Stimulated activated CD8-positive, alpha-beta memory T cell treated with anti-CD3 and anti-CD28 coated beads, Interleukin-4, amount 100 ng/mL, for 24 hours (primary cell): ENCODE data around the gene PROK2.
A peak's percentile ranks its signal among the peaks of the same experiment; 100 is the strongest.

Source experiments
- DNase-seq: peaks from one replicate; pipeline ENCODE4 v3.0.0-alpha.2; 2020; ENCODE audit warnings: low read depth

PROK2 gene

GRCh38 chr3:71734881-71735280 is 50.1 kb downstream of the PROK2 start:
- DNase-seq: no peak

- DNase-seq: no peak
Observed at GRCh38 chr3:71733319-71733718, 51.6 kb downstream of the PROK2 start.

GRCh38 chr3:71732637-71733036 is 52.3 kb downstream of the PROK2 start:
- no peak for DNase-seq

- no peak for DNase-seq
Observed at GRCh38 chr3:71728632-71729342, 56.2 kb downstream of the PROK2 start.

- no peak for DNase-seq
Observed at GRCh38 chr3:71726146-71726545, 58.8 kb downstream of the PROK2 start.

GRCh38 chr3:71725271-71725991 is 59.5 kb downstream of the PROK2 start, which contains the start of gene EIF4E3:
EIF4E3 (minus strand) TSS chr3:71725402; CDS start chr3:71725367, 35 bp downstream.
- peak; percentile 15 for DNase-seq

- DNase-seq: peak; percentile 22
Observed at GRCh38 chr3:71724584-71725270, 60.2 kb downstream of the PROK2 start.

- DNase-seq: no peak
Observed at GRCh38 chr3:71724171-71724453, 60.8 kb downstream of the PROK2 start.

GRCh38 chr3:71723452-71724170 is 61.3 kb downstream of the PROK2 start:
- peak; percentile 22 for DNase-seq

GRCh38 chr3:71722693-71723092 is 62.3 kb downstream of the PROK2 start:
- no peak for DNase-seq
